Measurements from ENCODE around the gene RBM47. TPM values are rescaled to one million over a fixed set of nuclear protein-coding genes. Genes with fewer than 3 reads are reported as not detected.

RBM47 gene
- total and polyA plus RNA-seq, 10 of the 15 experiments (the other 5 are each of a cell fraction or from before 2014, with no cell fraction given), result 7.9 to 45.0 (median 28.7) TPM

- TF ChIP-seq YY1 (IDR thresholded peaks at IDR 0.05; ENCODE audit: low read depth, low read length) (no peak), EED (IDR thresholded peaks at IDR 0.05; ENCODE audit: low read depth) (no peak), CHD4 (IDR thresholded peaks at IDR 0.05) (0 out of 2 replicates have a peak, but pooled peaks have one; percentile 89), FOXK2 (IDR thresholded peaks at IDR 0.05) (no peak), SMAD1 (IDR thresholded peaks at IDR 0.05; ENCODE audit: low read depth, partially characterized antibody) (no peak), WRNIP1 (IDR thresholded peaks at IDR 0.05; ENCODE audit: borderline replicate concordance, low read depth, low read length) (no peak), RAD51 (IDR thresholded peaks at IDR 0.05) (peak; percentile 69), NFIC (IDR thresholded peaks at IDR 0.05; ENCODE audit: low read depth, low read length) (0 out of 2 replicates have a peak, but pooled peaks have one; percentile 52), POU2F2 (IDR thresholded peaks at IDR 0.05; ENCODE audit: borderline replicate concordance, low read depth, low read length) (peak; percentile 97; the same call in 2 of the 3 replicates), ZBTB33 (IDR thresholded peaks at IDR 0.05) (no peak)
Measured at GRCh38 chr4:40515398-40516293, 114.0 kb downstream of the RBM47 start (continued).

Data from GM12878 (cell line).